ENCODE measurements around the gene ADIPOR1.
A peak's percentile ranks its signal among the peaks of the same experiment; 100 is the strongest.
"Not testable (repeated sequence)": the region's sequence is repeated elsewhere in the genome, so short reads cannot be mapped to it uniquely, and the experiment has no call there.

ADIPOR1 gene, protein sequence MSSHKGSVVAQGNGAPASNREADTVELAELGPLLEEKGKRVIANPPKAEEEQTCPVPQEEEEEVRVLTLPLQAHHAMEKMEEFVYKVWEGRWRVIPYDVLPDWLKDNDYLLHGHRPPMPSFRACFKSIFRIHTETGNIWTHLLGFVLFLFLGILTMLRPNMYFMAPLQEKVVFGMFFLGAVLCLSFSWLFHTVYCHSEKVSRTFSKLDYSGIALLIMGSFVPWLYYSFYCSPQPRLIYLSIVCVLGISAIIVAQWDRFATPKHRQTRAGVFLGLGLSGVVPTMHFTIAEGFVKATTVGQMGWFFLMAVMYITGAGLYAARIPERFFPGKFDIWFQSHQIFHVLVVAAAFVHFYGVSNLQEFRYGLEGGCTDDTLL

DNA sequence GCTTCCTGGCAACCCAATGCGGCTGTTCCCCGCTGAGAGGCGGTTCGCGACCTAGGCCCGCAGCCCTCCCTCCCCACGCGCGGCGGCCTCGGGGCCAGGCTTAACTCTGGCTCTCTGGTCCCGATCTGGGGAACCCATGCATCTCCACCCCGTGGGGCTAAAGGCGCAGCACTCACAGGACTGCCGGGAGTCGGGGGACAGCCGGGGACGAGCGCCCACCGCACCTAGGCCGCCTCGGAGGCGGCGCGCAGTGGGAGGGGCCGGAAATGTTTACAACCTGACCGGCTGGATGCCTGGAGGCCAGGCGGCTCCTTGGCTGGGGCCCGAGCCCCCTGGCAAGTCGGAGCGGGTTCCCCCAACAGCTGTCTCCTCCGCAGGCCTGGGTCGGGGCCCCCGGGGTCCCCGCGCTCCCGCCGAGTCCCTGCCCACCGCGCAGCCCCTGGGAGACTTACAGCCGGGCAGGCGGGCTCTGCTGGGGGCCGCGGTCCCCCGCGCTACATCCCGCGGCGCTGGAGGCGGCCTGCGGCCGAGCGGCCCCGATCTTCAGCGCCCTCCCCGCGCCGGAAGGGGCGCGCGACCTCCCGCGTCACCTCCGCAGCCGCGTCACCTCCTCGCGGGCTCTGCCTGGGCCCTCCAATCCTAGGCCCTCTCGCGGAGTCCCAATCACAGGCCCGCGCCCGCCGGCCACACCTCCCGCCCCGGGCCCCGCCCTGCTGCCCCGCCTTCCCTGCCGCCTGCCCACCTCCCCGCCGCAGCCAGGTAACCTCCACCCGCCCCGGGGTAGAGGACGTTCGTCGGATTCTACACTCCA lies at the start of gene ADIPOR1:
ADIPOR1 (minus strand) TSS at position 580 of the 811 bp plus-strand sequence. CDS start 7,242 bp downstream, outside the sequence.
- DNase-seq (ENCODE audit: low spot score) = peak; percentile 92

DNA sequence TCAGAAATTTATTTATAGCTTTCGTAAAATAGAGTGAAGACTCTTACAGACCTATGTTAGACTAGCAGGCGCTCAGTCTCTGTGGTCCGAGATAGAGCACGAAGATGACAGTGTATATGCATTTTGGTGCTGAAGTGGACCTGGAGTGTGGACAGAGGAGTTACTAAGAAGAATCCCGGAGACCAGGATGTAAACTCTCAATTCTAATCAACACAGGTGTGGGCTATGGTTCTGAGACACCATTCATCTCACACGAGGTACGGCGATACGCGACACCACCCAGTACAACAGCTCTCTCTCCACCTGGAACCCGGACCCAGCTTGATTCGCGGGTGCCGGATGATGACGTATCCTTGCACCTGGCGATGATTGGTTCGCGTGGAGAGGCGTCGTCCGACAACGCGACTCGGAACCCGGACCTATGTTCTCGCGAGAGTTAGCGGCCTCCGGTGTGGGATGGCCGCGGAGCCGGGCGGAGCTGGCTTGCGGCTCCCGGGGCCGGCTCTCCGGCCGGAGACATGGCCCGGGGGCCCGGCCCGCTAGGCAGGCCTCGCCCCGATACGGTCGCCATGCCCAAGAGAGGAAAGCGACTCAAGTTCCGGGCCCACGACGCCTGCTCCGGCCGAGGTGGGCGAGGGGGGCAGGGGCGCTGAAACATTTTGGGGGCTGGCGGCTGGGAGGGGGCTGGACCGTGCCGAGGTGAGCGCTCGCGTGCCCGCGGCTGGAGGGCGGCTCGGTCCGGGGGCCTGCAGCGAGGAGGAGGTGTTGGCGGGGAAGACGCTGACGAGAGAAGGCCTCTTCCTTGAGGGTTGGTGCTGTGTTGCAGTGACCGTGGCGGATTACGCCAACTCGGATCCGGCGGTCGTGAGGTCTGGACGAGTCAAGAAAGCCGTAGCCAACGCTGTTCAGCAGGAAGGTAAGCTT lies 49.1 kb upstream of the ADIPOR1 start, which contains the start of gene TMEM183A:
TMEM183A (plus strand) TSS at position 427 of the 924 bp plus-strand sequence; CDS start at position 519, 92 bp downstream.
- peak; percentile 99 for DNase-seq (ENCODE audit: low spot score)

DNA sequence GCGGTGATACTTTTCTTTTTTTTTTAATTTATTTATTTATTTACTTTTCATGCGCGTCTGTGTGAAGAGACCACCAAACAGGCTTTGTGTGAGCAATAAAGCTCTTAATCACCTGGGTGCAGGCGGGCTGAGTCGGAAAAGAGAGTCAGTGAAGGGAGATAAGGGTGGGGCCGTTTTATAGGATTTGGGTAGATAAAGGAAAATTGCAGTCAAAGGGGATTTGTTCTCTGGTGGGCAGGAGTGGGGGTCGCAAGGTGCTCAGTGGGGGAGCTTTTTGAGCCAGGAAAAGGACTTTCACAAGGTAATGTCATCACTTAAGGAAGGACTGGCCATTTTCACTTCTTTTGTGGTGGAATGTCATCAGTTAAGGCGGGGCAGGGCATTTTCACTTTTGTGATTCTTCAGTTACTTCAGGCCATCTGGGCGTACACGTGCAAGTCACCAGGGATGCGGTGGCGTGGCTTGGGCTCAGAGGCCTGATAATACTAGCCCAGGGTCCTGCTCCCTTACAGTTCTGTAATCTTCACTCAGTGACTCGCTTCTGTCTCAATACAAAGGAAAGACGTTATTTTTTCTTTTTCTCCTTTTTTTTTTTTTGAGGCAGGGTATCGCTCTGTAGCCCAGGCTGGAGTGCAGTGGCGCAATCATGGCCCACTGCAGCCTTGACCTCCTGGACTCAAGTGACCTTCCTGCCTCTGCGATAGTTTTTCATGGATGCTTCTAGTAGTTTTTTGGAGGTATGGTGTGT lies 47.5 kb upstream of the ADIPOR1 start:
- peak; percentile 66 for DNase-seq (ENCODE audit: low spot score)

DNA sequence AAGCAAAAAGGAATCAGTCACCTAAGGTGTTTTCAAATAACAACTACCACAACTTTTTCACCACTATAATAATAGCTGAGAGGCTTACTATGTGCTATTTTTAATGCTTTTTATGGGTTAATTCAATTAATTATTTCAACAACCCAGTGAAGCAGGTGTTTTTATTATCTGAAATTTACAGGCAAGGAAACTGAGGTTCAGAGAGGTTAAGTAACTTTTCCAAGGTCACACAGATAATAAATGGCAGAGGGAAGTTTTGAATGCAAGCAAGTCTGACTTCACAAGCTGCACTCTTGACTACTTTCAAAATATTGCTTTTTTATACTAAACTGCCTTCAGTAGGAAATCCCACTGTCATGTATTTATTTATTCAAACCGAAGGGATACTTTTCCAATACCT lies 44.8 kb upstream of the ADIPOR1 start:
- DNase-seq (ENCODE audit: low spot score) = no peak

DNA sequence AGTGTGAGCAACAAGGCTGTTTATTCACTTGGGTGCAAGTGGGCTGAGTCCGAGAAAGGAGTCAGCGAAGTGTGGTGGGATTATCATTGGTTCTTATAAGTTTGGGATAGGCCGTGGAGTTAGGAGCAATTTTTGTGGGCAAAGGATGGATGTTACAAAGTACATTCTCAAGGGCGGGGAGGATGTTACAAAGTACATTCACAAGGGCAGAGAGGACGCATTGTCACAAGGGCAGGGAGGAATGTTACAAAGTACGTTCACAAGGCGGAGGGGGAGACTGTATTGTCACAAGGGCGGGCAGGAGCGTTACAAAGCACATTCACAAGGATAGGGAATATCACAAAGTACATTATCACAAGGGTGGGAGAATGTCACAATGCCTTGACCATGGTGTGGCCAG lies 43.9 kb upstream of the ADIPOR1 start:
- DNase-seq (ENCODE audit: low spot score) = no peak

DNA sequence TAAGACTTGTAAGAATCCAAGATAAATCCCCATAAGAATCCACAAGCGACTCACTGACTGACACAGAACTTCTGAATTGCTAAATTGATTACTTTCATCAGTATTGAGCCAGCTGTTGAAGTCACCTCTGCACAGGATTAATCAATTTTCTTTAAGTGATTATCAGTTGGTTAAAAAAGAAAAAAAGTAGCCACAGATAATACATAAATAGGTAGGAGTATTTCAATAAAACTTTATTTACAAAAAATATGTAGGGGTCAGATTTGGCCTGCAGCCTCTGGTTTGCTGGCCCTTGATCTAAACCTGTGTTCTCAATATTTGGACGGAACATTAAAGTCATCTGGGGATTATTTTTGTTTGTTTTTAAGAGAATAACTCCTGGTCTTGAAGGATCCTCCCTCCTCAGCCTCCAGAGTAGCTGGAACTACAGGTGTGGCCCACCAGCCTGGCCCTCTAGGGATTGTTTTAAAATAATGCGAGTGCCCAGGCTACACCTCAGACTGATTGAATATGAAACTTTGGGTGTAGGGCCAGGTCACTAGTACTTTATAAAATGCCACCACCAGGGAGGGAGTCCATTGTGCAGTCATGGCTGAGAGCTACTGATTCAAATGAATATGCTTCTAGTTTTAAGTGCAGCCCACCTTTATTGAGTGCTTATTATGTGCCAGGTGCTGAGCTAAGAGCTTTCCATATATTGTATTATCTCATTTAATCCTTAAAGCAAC lies 42.3 kb upstream of the ADIPOR1 start:
- DNase-seq (ENCODE audit: low spot score) = no peak

DNA sequence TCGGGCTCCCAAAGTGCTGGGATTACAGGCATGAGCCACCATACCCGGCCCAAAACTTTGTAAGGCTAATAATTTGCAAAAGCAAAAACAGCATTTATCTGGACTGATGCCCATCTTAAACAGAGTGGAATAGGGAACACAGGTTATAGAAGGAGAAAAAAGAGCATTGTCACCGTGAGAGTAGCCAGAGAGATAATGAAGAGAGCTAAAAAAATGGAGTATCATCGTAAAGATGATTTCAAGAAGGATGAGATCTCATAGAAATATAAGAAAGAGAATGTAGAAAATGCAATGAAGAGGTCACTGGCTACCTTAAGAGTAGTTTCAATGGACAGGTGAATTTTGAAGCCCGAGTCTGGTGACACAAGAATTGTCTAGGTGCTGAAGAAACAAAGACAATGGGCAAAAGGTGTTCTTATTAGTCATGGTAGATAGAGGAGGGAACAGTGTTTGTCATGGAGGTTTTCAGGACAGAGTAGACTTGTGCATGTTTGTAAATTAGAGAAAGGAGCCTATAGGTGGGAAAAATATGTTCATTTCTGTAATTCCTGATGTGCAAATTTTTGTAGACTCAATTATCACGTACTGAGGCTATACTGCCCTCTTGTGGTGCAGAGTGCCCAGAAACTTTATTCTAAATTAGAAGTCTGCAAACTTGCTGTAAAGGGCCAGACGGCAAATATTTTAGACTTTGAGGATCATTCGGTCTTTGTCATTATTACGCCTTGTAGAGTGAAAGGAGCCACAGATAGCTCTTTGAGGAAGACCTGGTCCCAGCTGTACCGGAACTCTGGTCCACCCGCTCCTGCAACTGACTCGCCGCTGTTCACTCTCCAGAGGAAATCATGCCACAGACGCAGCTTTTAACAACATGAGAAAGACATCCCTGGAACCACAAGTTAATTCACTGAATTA lies 41.0 kb upstream of the ADIPOR1 start:
- peak; percentile 85 for DNase-seq (ENCODE audit: low spot score)

DNA sequence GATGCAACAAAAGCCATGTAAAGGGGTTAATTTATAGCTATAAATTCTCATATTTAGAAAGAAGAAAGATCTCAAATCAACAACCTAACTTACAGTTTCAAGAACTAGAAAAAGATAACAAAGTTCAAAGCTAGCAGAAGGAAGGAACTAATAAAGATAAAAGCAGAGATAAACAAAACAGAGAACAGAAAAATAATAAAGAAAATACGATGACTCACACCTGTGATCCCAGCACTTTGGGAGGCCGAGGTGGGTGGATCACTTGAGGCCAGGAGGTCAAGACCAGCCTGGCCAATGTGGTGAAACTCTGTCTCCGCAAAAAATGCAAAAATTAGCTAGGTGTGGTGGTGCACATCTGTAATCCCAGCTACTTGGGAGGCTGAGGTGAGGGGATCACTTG lies 36.6 kb upstream of the ADIPOR1 start:
- no peak for DNase-seq (ENCODE audit: low spot score)

DNA sequence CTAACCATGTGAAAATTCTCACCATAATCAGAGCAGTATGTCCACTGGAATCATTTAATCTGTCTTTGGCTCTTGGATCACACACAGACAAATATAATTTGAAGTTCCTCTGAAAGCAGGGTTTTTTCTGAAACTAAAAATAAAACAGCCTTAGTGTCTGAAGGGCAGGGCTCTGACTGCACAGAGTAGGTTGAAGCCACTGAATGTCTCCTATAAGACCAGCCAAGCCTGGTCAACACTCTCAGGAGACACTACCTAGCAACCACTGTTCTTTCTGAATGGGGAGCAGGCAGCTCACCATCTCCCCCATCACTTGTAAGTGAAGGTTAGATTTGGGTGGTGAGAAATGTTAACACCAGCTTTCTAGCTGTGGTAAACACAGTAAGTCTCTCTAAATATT lies 33.0 kb upstream of the ADIPOR1 start:
- DNase-seq (ENCODE audit: low spot score) = no peak

DNA sequence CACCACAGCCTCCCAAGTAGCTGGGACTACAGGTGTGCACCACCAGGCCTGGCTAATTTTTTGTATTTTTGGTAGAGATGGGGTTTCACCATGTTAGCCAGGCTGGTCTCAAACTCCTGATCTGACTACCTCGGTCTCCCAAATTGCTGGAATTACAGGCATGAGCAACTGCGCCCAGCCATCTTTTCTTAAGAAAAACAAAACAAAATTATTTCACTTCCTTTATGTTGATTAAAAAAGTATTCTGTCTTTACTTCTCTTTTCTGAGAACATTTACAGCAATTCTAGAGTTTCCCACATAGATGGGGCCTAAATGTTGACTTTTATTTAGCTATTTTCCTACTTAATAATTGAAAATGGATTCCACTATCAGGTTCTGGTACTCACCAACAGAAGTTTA lies 31.8 kb upstream of the ADIPOR1 start:
- no peak for DNase-seq (ENCODE audit: low spot score)

DNA sequence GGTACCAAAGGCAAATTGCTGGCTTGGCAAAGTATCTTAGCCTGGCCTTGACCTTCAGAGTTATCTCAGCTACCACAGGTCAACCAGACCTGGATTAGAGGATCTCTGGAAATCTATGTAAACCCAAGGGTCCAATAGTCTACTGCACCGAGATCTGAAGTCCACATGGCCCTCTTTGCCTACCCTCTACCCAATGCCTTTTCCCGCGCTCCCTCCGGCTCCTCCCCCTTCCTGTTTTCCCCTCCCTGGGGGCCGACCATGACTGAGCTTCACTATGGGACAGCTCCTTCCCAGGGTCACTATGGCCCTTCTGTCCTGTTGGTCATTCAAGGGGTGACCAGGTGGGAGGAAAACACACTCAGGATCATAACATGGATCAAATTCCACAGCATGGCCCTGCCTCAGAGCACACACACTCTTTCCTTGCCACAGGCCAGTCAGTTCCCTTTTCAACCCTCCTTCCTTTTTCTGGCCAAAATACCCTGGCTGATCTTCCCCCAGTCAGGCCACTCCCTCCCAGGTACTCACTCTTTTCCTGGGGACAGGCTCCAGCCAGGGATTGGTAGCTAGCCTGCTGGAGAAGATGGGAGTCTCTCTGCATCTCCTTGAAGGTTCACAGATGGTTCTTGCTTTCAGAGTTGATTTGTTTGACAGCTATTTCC lies 29.9 kb upstream of the ADIPOR1 start:
- no peak for DNase-seq (ENCODE audit: low spot score)

DNA sequence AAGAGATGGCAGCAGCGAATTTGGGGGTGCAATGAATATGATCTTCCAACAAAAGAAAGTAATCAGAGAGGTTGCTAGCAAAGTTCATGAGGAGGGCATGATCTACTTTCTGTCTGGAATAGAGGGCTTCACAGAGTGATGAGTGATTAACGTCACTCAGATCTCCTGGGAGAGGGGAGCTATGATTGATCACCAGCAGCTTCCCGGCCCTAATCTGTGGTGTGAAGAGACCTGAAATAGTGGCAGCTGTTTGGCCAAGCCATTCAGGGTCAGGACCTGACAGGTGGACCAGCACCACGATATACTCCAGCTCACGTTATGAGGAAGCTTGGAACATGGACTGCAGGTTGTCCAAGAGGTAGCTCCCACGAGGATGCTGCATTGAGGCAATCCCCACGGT lies 29.1 kb upstream of the ADIPOR1 start:
- no peak for DNase-seq (ENCODE audit: low spot score)

DNA sequence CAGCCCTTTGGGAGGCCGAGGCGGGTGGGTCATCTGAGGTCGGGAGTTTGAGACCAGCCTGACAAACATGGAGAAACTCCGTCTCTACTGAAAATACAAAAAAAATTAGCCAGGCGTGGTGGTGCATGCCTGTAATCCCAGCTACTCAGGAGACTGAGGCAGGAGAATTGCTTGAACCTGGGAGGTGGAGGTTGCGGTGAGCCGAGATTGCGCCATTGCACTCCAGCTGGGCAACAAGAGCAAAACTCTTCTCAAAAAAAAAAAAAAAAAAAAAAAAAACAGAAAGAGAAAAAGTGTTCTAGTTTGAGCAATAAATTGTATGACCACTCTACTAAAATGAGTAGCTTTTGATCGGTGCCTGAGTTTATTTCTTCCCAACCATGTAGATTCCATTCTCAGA lies 28.0 kb upstream of the ADIPOR1 start:
- not testable (repeated sequence) for DNase-seq (ENCODE audit: low spot score)

DNA sequence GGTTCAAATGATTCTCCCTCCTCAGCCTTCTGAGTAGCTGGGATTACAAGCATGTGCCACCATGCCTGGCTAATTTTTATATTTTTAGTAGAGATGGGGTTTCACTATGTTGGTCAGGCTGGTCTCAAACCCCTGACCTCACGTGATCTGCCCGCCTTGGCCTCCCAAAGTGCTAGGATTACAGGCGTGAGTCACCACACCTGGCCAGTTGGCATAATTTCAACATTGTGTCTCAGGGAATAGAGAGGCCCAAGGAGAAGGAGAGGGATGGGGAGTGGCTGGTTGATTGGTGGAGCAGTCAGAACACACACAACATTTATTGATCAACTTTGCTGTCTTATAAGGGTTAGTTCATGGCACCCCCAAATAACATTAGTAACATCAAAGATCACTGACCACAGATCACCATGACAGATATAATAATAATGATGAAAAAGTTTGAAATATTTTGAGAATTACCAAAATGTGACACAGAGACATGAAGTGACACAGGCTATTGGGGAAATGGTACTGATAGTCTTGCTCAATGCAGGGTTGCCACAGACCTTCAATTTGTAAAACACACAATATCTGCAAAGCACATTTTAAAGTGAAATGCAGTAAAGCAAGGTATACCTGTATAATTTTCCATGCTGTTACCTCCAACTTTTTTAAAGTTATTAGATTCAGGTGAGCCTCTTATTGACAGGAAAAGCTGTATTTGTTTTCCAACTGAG lies 24.8 kb upstream of the ADIPOR1 start:
- DNase-seq (ENCODE audit: low spot score) = no peak

DNA sequence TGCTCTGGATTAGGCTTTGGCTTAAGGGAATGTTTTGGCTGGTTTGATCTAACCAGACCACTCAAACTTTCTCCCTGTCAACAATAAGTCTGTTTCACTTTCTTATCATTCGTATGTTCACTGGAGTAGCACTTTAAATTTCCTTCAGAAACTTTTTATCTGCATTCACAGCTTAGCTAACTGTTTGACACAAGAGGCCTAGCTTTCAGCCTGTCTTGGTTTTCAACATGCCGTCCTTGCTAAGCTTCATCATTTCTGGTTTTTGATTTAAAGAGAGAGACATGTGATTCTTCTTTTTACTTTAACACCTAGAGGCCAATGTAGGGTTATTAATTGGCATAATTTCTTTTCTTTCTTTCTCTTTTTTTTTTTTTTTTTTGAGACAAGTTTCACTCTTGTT lies 23.8 kb upstream of the ADIPOR1 start:
- DNase-seq (ENCODE audit: low spot score) = no peak

DNA sequence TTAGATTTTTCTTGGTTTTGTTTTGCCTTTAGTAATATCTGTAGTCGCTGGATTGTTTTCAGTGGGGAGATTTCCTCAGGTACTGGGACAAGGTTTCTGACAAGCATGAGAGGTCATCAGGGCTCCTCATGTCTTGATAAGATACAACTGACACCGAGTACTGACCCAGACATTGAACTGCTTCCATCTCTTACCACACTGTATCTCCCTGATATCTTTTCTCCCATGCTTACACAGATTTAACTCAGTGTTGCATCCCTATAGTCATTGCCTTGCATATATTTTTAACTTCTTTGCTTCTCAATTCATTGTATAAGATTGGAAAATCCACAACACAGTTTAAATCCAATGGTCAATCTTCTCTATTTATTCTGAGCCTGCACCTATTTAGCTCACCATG lies 21.3 kb upstream of the ADIPOR1 start:
- DNase-seq (ENCODE audit: low spot score) = no peak

DNA sequence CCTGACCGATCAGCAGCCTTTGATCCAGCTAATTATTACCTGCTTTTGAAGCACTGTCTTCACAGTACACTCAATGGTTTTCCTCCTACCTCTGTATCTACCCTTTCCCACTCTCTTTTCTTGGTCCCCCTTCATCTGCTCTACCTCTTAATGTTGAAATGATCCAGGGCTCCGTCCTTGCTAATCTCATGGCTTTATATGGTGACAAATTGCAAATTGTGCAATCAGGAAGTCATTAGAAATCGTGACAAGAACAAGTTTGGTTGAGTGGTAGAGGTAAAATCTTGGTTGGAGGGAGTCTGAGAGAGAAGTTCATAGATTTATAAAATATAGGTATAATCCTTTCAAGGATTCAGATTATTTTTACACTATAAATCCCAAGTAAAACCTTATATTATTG lies 18.5 kb upstream of the ADIPOR1 start:
- DNase-seq (ENCODE audit: low spot score) = no peak

DNA sequence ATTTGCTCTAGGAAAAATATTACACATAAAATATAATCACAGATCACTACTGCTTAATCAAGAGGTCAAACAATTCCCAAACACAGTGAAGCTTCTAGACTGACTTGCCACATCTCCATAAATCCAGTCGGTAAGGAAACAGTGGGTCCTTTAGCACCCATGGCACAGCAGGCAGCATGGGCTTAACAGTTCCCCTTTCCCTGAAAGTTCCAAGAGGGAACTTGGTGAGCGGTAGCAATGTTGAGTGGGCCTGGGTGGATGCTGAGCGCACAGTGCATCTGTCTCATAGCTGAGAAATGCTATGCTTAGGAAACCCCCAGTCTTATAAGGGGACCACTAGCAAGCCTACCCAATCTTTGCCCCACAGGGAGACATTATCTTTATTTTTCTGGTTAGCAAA lies 16.7 kb upstream of the ADIPOR1 start:
- DNase-seq (ENCODE audit: low spot score) = no peak

Measured in hematopoietic multipotent progenitor cell treated with erythropoietin and hydrocortisone succinate and interleukin-3 and kit ligand, for 17 days (in vitro differentiated cells).